Activated T-cell treated with anti-CD3 and anti-CD28 coated beads for 48 hours (primary cell): ENCODE data around the gene ANKRD29.
"Not testable (repeated sequence)": the region's sequence is repeated elsewhere in the genome, so short reads cannot be mapped to it uniquely, and the experiment has no call there.

ENCODE experiments used
- DNase-seq: peaks from one replicate; pipeline ENCODE4 v3.0.0-alpha.2; 2020; ENCODE audit warnings: low read depth

The ANKRD29 gene

DNA sequence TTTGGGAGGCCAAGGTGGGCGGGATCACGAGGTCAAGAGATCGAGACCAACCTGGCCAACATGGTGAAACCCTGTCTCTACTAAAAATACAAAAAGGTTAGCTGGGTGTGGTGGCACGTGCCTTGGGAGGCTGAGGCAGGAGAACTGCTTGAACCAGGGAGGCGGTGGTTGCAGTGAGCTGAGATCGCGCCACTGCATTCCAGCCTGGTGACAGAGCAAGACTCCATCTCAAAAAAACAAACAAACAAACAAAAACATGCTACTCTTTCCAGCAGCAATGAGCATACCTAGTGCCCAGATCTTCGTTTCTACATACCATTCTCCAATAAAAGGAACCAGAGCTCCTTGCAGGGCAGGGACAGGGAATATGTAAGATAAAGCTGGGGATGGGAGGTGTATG, 105.2 kb downstream of the ANKRD29 start:
- not testable (repeated sequence) for DNase-seq

GRCh38 chr18:23556145-23556780, 106.4 kb downstream of the ANKRD29 start:
- no peak for DNase-seq

DNA sequence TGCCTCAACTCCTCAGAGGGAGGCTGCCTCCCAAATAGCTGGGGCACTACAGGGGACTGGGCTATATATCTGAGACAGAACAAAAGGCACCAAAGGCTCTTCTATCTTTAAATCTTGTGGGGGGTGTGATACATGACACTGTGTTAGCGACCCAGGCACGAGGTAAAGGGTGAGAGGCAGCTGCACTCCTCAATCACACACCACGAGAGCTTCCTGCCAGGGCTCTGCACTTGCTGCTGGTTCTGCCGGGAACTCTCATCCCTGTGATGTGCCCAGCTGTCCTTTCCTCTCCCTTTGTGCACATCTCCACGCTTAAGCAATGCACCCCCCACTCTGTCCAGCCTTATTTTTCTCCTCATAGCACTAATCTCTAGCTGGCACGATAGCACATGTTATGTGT, 108.8 kb downstream of the ANKRD29 start:
- DNase-seq: no peak

GRCh38 chr18:23552505-23552904, 110.2 kb downstream of the ANKRD29 start:
- DNase-seq: no peak

DNA sequence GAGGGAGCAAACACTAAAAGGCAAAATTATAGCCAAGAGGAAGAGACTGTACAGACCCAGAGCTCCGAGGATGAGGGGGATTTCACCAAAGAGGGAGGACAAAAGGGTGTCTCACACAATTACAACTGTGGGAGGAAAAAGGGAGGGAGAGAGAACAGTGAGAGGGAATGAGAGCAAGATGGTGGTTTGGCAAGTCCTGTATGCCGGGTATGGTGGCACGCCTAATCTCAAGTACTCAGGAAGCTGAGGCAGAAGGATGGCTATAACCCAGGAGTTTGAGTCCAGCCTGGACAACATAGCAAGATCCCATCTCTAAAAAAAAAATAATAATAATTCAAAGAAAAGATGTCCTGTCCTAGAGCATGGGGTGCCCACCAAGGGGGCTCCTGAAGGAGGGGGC, 110.7 kb downstream of the ANKRD29 start:
- no peak for DNase-seq

DNA sequence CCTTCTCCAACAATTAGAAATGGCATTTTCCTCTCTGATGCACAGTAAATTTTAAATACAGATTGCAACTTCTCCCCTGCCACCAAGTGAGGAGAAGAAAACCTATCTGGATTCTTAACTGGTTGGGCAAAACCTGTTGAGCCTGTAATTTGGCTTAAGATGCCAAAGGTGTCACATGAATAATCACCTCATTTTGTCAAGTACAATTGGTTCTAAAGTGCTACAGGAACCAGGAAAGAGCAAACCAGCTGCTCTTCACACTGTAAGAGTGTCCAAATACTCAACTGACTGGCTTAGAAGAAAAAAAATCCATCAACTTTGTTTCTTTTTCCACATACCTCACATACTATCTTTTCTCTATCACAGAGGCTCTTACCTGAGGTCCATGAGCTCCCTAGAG, 111.8 kb downstream of the ANKRD29 start:
- DNase-seq: no peak
